Inferior parietal cortex (tissue), 1 donor: ENCODE results near the gene IMPACT.
A peak's percentile ranks its signal among the peaks of the same experiment; 100 is the strongest.

Source experiments
- DNase-seq: peaks from one replicate; pipeline ENCODE4 v3.0.0-alpha.2; 2016; ENCODE audit errors: extremely low spot score

Gene IMPACT

DNA sequence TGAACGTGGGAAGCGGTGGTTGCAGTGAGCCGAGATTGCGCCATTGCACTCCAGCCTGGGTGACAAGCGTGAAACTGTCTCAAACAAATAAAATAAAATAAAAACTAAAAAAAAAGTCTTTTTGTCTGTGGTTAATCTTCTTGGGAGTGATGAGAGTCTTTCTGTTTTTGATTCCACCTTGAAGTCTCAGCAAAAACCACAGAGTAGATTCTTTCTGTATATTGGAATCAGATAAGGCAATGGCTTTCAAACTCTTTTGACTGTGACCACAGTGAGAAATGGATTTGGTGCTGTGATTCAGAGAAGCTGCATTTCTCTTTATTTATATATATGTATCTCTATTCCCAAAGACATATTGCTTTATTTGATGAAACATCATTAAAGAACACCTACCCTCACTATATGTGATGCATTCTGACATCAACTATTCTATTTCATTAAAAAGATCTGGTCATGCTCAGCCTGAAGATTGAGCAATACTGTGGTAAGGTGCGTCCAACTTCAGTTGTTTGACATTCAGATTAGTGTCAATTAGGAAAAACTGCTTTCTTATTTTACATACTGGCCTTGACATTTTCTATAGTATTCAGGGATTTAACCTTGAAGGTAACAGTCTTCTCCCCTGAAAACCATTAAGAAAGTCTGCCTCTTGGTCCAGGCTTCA is 49.6 kb downstream of the IMPACT start:
- no peak for DNase-seq

- no peak for DNase-seq
Observed at GRCh38 chr18:24479371-24479770, 52.9 kb downstream of the IMPACT start.

DNA sequence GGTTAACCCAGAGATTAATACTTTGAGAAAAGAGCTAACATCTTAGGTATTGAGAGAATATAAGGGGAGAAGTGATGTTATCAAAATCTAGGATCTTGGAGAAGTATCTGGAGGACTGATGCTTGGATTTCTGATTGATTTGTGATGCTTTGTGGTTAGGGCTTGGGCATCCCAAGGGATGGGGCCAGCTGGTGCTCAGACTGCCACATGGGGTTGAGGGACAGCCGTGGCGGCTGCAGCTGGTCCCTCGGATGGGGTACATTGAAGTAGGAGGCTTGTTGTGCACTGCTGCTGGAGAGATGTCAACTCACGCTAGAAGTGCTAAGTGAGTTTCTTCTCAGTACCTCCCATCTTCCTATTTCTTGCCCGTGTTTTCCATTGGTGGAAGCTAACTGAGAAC is 56.4 kb downstream of the IMPACT start:
- DNase-seq, result no peak

DNA sequence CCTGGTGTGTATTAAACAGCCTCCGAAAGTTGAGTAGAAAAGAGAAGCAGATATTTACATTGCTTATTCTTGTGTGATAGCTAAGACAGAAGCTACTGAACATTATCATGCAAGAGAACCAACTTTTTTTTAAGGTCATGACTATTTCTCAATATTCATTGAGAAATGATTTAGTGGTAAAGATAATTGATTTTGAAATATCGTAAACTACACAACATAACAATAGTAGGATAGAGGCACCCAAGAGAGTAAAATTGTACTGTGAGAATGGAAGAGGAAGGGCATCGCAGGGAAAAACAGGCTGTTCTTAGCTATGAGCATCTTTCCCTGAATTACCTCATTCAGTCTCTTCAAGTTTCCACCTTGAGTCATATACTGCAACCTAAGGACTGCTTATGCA is 59.2 kb downstream of the IMPACT start:
- DNase-seq, result no peak

DNA sequence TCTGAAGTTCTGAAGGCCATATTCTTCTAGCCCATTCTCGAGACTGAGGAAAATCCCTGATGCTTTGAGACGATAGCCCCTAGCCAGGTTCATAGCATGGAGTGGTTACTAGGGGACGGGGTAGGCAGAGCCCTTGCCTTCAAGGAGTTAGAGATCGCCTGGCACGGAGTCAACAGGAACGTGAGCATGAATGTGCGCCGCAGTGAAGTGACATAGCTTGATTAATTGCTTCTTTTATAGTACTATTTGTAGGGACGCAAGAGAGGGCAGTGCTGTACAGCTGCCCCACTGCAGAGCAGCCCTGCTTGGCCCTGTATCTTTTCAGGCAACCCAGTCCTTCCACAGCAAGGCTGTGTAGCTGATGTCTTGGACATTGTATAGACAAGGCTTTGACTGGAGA is 60.2 kb downstream of the IMPACT start:
- no peak for DNase-seq

DNA sequence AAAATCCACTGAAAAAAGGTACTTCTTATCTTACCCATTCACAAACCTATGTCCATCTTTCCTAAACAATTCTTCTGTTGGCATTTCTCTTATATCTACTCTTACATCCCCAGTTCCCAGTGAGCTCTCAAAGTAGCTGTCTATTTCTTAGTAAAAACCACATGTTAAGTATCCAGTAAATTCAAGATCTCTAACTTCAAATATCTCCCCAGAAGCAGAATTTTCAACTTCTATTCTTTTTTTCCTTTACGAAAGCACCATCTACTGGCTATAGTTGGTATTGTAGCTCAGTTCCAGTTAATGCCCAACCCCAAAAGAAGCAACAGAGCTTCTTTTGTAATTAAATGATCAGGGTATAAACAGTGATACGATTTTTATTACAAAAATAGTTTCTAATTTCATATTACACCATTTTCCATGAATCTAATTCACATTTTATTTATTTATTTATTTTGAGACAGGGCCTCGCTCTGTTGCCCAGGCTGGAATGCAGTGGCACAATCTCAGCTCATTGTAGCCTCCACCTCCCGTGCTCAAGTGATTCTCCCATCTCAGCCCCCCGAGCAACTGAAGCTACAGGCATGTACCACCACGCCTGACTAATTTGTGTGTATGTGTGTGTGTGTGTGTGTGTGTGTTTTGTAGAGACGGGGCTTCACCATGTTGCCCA is 62.5 kb downstream of the IMPACT start:
- DNase-seq, result peak; percentile 89

DNA sequence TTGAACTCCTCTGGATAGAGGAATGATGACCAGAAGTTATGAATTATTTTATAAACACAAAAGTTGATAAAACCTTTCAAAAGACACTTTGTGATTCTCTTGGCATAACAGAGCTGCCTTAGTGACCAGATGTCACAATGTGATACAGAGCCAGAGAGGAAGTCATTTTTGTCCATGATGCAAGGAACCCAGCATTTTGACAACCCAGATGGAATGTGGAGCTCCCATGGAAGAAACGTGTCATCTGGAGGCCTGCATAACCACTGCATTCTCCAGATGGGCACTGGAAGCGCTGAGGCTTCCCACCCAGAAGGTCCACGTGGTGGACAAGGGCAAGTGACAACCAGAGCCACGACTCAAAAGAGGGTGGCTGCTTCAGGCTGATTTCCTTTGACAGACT is 64.1 kb downstream of the IMPACT start:
- no peak for DNase-seq

DNA sequence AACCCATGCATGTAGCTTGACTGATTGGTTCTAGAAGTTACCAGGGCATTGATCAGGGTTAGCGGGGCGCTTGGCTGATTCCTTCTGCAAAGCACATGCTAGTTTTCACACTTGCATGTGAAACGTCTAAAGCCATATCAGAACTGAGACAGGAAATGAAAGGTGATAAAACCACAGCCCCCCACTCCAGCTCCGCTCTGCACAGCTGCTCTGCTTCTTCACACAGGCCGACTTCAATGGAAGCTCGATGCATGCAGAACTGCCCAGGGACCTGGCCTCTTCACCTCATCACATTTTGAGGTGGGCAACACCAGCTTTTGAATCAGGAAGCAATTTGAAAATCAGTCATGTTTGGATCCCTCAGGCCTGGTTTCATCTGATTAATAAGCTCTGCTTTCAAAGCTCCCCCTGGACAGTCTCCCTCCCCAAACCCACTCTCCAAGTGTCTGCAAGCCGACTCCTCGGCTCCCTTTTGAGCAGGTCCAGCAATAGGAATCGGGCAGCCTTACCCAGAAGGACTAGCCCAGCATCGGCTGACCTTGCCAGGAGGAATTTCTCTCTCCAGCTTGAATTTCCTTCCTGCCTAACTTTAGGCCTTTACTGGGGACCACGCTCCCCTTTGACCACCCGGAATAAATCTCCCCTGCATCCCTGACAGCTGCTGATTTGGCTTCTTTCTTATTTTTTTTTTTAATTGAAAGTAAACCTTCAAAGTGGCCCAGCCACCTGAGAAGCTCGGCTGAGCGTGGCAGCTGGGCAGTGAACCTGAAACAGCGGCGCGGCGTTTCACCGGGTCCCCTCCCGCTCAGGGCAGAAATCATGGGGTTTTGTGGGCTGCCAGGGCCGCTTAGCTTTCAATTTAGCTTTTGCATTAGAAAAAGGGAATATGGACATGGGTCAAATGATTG is 65.7 kb downstream of the IMPACT start:
- DNase-seq, result no peak

DNA sequence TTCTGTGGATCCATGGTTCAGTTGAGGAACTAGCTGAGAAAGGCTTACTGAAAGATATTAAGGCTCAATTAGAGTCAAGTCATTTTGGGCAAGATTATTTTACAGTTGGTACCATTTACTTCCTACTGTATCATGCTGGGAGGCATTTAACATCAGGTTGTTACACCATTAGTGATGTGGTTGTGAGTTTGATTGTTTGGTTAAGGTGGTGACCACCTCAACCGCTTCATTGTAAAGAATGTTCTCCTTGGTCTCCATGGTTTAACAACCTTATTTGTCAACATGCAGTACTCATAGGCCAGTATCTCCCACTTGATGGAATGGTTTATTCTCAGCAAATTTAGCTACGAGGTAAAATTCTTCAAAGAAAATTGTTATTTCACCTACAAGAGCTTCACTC is 68.1 kb downstream of the IMPACT start:
- no peak for DNase-seq

DNA sequence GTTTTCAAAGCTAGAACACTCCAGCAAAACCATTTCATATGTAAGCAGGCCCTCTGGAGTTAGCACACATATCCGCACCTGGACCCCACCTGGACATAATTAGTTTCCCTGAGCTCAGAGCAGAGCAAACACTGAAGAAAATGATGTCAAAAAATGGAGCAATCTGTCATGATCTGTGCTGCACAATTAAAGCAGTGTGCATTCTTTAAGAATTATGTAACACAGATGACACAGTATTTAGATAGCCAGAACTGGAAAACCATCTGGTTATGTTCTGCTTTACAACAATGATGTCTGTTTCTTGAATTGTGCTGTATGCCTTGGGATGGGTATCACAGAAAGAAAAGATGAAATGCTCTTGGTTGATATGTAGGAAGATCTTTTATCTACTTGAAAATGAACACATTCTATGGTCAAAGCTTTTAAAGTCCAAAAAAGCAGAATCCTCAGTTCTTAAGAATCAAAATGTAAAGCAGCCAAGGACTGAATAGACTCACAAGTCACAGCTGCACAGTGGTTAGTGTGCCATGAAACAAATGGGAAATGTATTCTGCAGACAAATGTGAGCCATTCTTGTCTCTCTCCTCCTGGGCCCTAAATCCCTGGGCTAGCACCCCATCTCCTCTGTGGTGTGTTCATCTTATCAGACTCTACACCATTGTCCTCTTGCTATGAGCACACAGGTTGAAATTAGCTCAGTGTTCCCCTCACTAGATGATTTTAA is 70.7 kb downstream of the IMPACT start:
- DNase-seq, result peak; percentile 59

DNA sequence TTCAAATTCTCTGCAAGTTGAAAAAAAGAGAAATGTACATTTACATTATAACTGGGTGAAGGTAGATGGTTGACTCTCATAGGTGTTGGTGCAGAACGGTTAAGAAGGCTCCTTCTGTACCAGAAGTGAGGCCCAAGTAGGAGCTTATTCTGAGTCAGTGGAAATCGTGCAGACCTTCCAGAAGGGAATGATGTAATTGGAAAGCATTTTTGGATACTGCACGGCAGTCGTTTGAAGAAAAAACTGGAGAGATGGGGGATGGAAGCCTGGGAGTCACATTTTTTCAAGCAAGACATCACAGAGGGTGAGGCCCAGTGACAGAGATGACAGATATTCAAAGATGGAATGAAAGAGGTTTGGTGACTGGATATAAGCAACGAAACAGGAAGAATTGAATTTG is 73.3 kb downstream of the IMPACT start:
- peak; percentile 45 for DNase-seq

DNA sequence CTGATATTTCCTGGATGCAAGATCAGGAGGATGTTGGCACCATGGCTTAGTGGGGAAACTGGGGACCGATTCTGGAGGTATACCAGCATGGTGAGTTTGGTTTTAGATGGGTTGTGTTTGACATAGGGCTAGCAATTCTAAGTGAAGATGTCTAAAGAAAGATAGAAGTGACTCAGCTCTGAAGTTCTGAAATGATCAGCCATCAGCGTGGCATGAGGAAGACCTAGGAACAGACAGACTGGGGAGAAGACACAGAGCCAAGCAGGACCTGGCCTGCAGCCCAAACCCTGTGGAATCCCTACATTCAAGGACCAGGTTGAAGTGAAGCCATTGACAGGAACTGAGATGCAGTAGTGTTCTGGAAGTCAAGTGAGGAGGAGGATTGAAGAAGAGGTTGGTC is 73.7 kb downstream of the IMPACT start:
- DNase-seq, result no peak

DNA sequence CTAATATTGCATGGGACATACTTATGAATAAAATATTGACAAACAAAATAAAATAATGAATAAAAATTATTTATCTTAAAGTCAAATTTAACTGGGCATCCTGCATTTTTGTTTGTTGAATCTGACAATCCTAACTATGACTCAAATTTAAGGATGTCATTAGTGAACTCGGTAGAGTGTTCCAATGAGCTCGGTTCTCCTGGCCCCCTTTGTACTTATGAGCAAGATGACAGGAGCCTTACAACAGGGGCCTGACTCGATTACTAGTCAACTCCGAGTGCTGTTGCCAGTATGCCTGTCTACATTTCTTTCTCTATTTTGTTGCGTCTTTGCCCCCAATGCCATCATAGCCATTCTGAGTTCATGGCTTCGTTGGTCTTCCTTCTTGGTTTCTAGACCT is 74.3 kb downstream of the IMPACT start:
- no peak for DNase-seq

GRCh38 chr18:24502667-24503523 is 76.4 kb downstream of the IMPACT start:
- DNase-seq, result no peak
